Endothelial cell of umbilical vein (primary cell): Measurements from ENCODE around the gene ZNF618. TPM values are rescaled to one million over a fixed set of nuclear protein-coding genes. Genes with fewer than 3 reads are reported as not detected.

Experiments used
- BruUV-seq: library from RNA; stranded (reverse); fragments of 400-500 nt; replicated peaks from 2 replicates; lab custom pipeline; 2021; lab: Mats Ljungman, UMichigan
- CTCF ChIA-PET: fragments of 300-600, 350-600 bp; sonication (Branson Sonifier 250); formaldehyde crosslinking; loops from one replicate; lab custom pipeline; 2021; ENCODE audit warnings: antibody characterized with exemption, inconsistent platforms; lab: Charles Lee
- POLR2A ChIA-PET: fragments of 300-600, 350-600 bp; sonication (Branson Sonifier 250); formaldehyde crosslinking; loops from one replicate; lab custom pipeline; 2021; ENCODE audit warnings: antibody characterized with exemption, inconsistent platforms; lab: Charles Lee
- DNase-seq: peaks from one replicate; pipeline ENCODE4 v3.0.0-alpha.2; 2011; ENCODE audit warnings: low read depth, low spot score
- FAIRE-seq: peaks from 2 replicates; lab custom pipeline; 2011; peaks lifted over from hg19 to GRCh38; lab: Jason Lieb, UNC
- H2AFZ ChIP-seq: 2 replicates; pipeline ENCODE4 v1.6.0; 2012; ENCODE audit warnings: low read depth, low read length, control low read depth, inconsistent platforms
- H3K27ac ChIP-seq: 2 replicates; pipeline ENCODE4 v1.5.1; 2011; ENCODE audit warnings: low read depth, mild to moderate bottlenecking, control low read depth, low read length, moderate library complexity; ENCODE audit not compliant: insufficient read depth
- H3K27me3 ChIP-seq, 2 experiments: 2 replicates each; pipeline versions ENCODE4 v1.6.0 to v1.6.1; 2011; ENCODE audit warnings: low read length in 2 of 2, mixed read lengths in 1 of 2; ENCODE audit not compliant: control insufficient read depth in 2 of 2, insufficient read depth in 2 of 2
- H3K36me3 ChIP-seq, 2 experiments: 2 replicates in 1 of 2; 3 replicates in 1 of 2; pipeline ENCODE4 v1.5.1; 2011; ENCODE audit warnings: low read length in 2 of 2, mild to moderate bottlenecking in 1 of 2, moderate library complexity in 1 of 2; ENCODE audit not compliant: control insufficient read depth in 2 of 2, insufficient read depth in 2 of 2; ENCODE audit errors: extremely low read depth in 1 of 2
- H3K4me1 ChIP-seq: 3 replicates; pipeline ENCODE4 v1.5.1; 2011; ENCODE audit warnings: mild to moderate bottlenecking, low read length; ENCODE audit not compliant: control insufficient read depth, insufficient read depth; ENCODE audit errors: extremely low read depth
- H3K4me2 ChIP-seq: 2 replicates; pipeline ENCODE4 v1.6.1; 2011; ENCODE audit warnings: low read length, control low read depth, mixed read lengths; ENCODE audit not compliant: insufficient read depth
- H3K4me3 ChIP-seq, 3 experiments: fragments of 200-600 bp in 1 of 3; sonication (generic), shearing (Covaris generic) in 1 of 3; replicated peaks in 1 of 3; 2 replicates each; pipeline ENCODE4 v1.5.1; 2011 to 2016; ENCODE audit warnings: control low read depth in 3 of 3, low read length in 3 of 3, mild to moderate bottlenecking in 2 of 3, inconsistent platforms in 1 of 3, low read depth in 1 of 3, moderate library complexity in 1 of 3; ENCODE audit not compliant: insufficient read depth in 1 of 3
- H3K79me2 ChIP-seq: 2 replicates; pipeline ENCODE4 v1.6.0; 2012; ENCODE audit warnings: low read length, inconsistent platforms; ENCODE audit not compliant: control insufficient read depth, insufficient read depth
- H3K9ac ChIP-seq: replicated peaks from 2 replicates; pipeline ENCODE3; 2011; ENCODE audit warnings: low read length, control low read depth; ENCODE audit not compliant: insufficient read depth; ENCODE audit errors: extremely low read depth
- H3K9me1 ChIP-seq: replicated peaks from 3 replicates; pipeline ENCODE4 v1.6.0; 2011; ENCODE audit warnings: mild to moderate bottlenecking, low read length; ENCODE audit not compliant: control insufficient read depth, insufficient read depth; ENCODE audit errors: extremely low read depth
- H3K9me3 ChIP-seq: replicated peaks from 2 replicates; pipeline ENCODE4 v1.5.1; 2012; ENCODE audit warnings: low read length, inconsistent platforms; ENCODE audit not compliant: control insufficient read depth, insufficient read depth
- H4K20me1 ChIP-seq: replicated peaks from 2 replicates; pipeline ENCODE3; 2011; ENCODE audit warnings: mild to moderate bottlenecking, low read length; ENCODE audit not compliant: control insufficient read depth, insufficient read depth; ENCODE audit errors: extremely low read depth
- CTCF ChIP-seq, 2 donors: IDR thresholded peaks; 1 replicate in 1 of 2; 2 replicates in 1 of 2; pipeline ENCODE4 v1.5.1; 2011; ENCODE audit warnings: low read length in 2 of 2, mild to moderate bottlenecking in 2 of 2, moderate library complexity in 2 of 2, control low read depth in 1 of 2, inconsistent platforms in 1 of 2, low read depth in 1 of 2; ENCODE audit not compliant: insufficient read depth in 1 of 2; ENCODE audit errors: extremely low read depth in 1 of 2
- EZH2 ChIP-seq: IDR thresholded peaks from 2 replicates; pipeline ENCODE4 v1.6.1; 2012; ENCODE audit warnings: borderline replicate concordance, low read depth, mild to moderate bottlenecking, moderate library complexity, low read length, inconsistent platforms; ENCODE audit not compliant: severe bottlenecking
- FOS ChIP-seq: IDR thresholded peaks from 2 replicates; pipeline ENCODE4 v1.6.1; 2011; ENCODE audit warnings: mild to moderate bottlenecking, low read length, moderate library complexity, borderline replicate concordance; ENCODE audit not compliant: insufficient read depth
- GATA2 ChIP-seq: IDR thresholded peaks from 2 replicates; pipeline ENCODE4 v1.7.0; 2011; ENCODE audit warnings: low read depth, mild to moderate bottlenecking, moderate library complexity, mixed read lengths, low read length; ENCODE audit not compliant: insufficient read length, insufficient read depth
- JUN ChIP-seq: IDR thresholded peaks from 2 replicates; pipeline ENCODE4 v1.6.1; 2011; ENCODE audit warnings: borderline replicate concordance, low read depth; ENCODE audit not compliant: insufficient read length, insufficient read depth
- MAX ChIP-seq: IDR thresholded peaks from 2 replicates; pipeline ENCODE4 v1.6.1; 2011; ENCODE audit not compliant: insufficient read depth, insufficient read length
- MYC ChIP-seq: IDR thresholded peaks from one replicate; pipeline ENCODE4 v1.6.1; 2011; ENCODE audit warnings: mild to moderate bottlenecking, low read depth, low read length
- POLR2A ChIP-seq: IDR thresholded peaks from 2 replicates; pipeline ENCODE4 v1.6.1; 2012; ENCODE audit warnings: low read depth, mild to moderate bottlenecking, control low read depth, low read length
- POLR2AphosphoS5 ChIP-seq: IDR thresholded peaks from 2 replicates; pipeline ENCODE4 v1.6.1; 2012; ENCODE audit warnings: low read depth, mild to moderate bottlenecking, control low read depth, low read length, moderate library complexity; ENCODE audit not compliant: insufficient read depth
- dilution Hi-C: fragments of 300-500 bp; cut with MboI; formaldehyde crosslinking; loops from one replicate; pipeline ENCODE4 v1.15.0; 2019; ENCODE audit warnings: low sequenced_read_pairs; ENCODE audit not compliant: extremely low pct_ligation_motif_present
- intact Hi-C: fragments of 100-400 bp; cut with micrococcal nuclease; formaldehyde crosslinking; loops from one replicate; pipeline ENCODE4 v1.10.0; 2022
- polyA plus RNA-seq, 4 experiments: library from polyadenylated mRNA; depleted of rRNA in 3 of 4; stranded (reverse) in 3 of 4; unstranded in 1 of 4; fragments of >200 nt; gene quantifications; 2 replicates each; pipeline versions ENCODE4 v1.2.1 to v1.2.3, GENCODE V29; 2011 to 2012; ENCODE audit warnings: missing spikeins in 1 of 4
- total RNA-seq: library from RNA; stranded (reverse); gene quantifications from 2 replicates; pipeline ENCODE4 v1.2.3, GENCODE V29; 2021

The ZNF618 gene
- total and polyA plus RNA-seq, 2 donors (not counting 3 experiments of a cell fraction or from before 2014, with no cell fraction given), result 22.6 to 80.3 TPM

- ChIA-PET POLR2A (no interaction called here), CTCF (interaction anchor here (0.7 to 4.3 kb wide), 33 partner anchors 9 to 327 kb away, joined by 3 to 56 read pairs (median 5); partner anchors contain the start of gene ZNF618)
- peaks cover 13% of the 10 kb centered on the region for H3K4me1 ChIP-seq
- TF ChIP-seq JUN, result no peak
- no peak for TF ChIP-seq MYC
- no peak for TF ChIP-seq POLR2AphosphoS5
- no peak for TF ChIP-seq MAX
- TF ChIP-seq EZH2, result no peak
- no peak for TF ChIP-seq CTCF (IDR thresholded peaks at IDR 0.05; ENCODE audit: extremely low read depth in 1 of 2, insufficient read depth in 1 of 2, low read depth in 1 of 2, low read length in 2 of 2)
- TF ChIP-seq FOS, result no peak
- TF ChIP-seq POLR2A, result no peak
- no peak for TF ChIP-seq GATA2
- no peak overlapping the region for H3K4me2 ChIP-seq
- no peak overlapping the region for H3K9ac ChIP-seq
- no peak overlapping the region for H3K4me3 ChIP-seq
- no peaks in the 10 kb centered on the region for H3K9me3 ChIP-seq
- intact Hi-C loops, result loop anchor here (1.0 to 2.0 kb wide), 4 partner anchors 87 to 227 kb away; partner anchors contain the start of gene ZNF618
- BruUV-seq, result no TSS peak
- dilution Hi-C loops, result no loop called here
- peaks cover 80% of the 10 kb centered on the region for H3K79me2 ChIP-seq
- FAIRE-seq, result no peak
- H3K27ac ChIP-seq, result no peak overlapping the region
- H3K36me3 ChIP-seq, result peaks cover 2 to 3% of the 10 kb centered on the region in 2 experiments
- H4K20me1 ChIP-seq, result no peaks in the 10 kb centered on the region
- no peaks in the 10 kb centered on the region for H3K27me3 ChIP-seq
- DNase-seq, result no peak
- H3K9me1 ChIP-seq, result no peaks in the 10 kb centered on the region
- no peak overlapping the region for H2AFZ ChIP-seq
These were observed 87.8 kb downstream of the ZNF618 start for GRCh38 chr9:113963696-113964494.
